ENCODE data around the gene CPN1.

The CPN1 gene

DNA sequence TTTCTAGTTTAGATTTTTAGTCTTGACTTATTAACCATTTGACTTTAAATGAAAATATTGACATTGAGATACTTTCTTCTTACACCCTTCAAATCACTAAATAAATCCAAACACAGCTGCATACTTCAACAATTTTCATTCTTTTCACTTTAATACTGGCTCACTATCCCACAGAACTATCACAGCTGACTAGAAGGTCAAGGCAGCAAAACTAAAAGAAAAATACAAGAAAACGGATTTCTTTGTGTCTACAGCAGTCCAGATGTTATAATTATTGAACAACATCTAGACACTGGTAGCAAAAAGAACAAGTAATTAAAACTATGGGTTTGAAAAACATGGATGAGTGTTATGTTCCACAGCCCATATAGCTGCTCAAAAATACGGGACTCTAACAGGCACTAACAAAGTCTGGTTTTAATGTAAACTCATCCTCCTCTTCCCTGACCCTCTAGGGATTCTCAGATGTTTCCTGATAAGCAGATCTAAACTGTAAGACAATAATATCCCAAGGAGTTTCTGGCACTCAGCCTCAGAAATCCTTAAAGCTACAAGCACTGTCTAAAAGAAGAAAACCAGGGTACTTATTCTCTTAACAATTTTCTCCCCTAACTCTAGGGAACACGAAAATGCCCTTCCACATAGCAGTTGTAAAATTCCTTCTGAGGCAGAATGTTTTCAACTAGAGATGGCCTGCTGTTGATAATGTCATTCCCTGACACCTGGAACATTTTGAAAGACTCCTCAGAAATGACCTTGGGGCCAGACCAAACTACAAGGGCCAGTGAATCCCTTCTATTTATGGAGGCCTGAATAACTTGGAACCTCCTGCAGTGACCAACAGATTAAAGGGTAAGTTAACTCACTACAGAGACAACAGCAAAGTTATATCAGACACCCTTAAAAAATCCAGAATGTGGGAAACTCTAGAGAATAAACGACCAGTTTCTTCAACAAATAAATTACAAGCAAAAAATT, 84.7 kb downstream of the CPN1 start:
- Histone ChIP-seq H3K27ac (ENCODE audit: low read length) (no peak overlapping the region), H3K9ac (ENCODE audit: low read length in 2 of 2) (peak overlapping the region in 1 of 2 donors; percentile 40), H3K4me3 (ENCODE audit: low read length in 2 of 2) (peak overlapping the region in 1 of 2 donors; percentile 40)

DNA sequence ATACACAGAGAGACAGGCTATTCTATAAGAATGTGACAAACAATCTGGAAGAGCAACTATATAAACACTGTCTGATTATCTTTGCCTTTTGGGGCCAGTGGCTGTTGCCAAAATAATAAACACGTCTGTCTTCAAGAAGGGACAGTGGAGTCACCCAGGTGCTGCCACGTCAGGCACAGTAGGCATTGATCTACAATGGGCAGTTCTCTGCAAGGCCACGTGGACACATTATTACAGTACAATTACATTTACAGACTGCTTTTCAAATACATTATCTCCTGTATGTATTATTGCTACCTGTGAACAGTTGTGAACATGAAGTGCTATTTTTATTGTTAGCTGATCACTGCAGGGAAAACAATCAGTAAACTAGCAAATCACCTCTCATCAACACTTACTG, 86.0 kb downstream of the CPN1 start:
- Histone ChIP-seq H3K36me3 (ENCODE audit: control insufficient read depth in 2 of 2, insufficient read depth in 2 of 2, low read length in 2 of 2) (no peaks in the 10 kb centered on the region), H3K4me1 (ENCODE audit: control insufficient read depth, insufficient read depth, low read length) (peaks cover 29% of the 10 kb centered on the region), H3K27me3 (ENCODE audit: control insufficient read depth in 1 of 2, insufficient read depth in 2 of 2, low read length in 2 of 2) (no peaks in the 10 kb centered on the region), H3K9ac (ENCODE audit: low read length in 2 of 2) (no peak overlapping the region), H3K9me3 (ENCODE audit: control insufficient read depth in 2 of 2, low read length in 2 of 2) (no peaks in the 10 kb centered on the region), H3K4me3 (ENCODE audit: low read length in 2 of 2) (no peak overlapping the region), H3K27ac (ENCODE audit: low read length) (no peak overlapping the region)

More for the DNA sequence above, 84.7 kb downstream of the CPN1 start:
- no peaks in the 10 kb centered on the region for H3K9me3 ChIP-seq (ENCODE audit: control insufficient read depth in 2 of 2, low read length in 2 of 2)
- no peaks in the 10 kb centered on the region for H3K36me3 ChIP-seq (ENCODE audit: control insufficient read depth in 2 of 2, insufficient read depth in 2 of 2, low read length in 2 of 2)
- H3K27me3 ChIP-seq (ENCODE audit: control insufficient read depth in 1 of 2, insufficient read depth in 2 of 2, low read length in 2 of 2) = no peaks in the 10 kb centered on the region
- H3K4me1 ChIP-seq (ENCODE audit: control insufficient read depth, insufficient read depth, low read length) = peaks cover 32% of the 10 kb centered on the region

DNA sequence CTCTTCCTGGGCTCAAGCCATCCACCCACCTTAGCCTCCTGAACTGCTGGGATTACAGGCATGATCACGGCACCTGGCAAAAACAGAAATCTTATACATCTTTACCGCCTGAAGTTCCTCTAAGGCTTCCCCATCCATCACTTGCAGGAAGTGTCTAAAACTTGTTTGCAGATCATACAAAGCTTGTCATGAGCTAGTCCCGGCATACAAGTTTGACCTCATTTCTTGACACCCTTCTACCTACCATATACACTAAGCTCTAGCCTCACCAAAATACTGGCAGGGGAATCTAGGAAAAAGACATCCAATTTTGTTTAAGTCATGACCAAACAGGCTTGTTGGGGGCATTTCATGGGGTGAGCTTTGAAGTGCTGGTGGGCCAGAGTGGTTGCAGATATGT, 86.4 kb downstream of the CPN1 start:
- Histone ChIP-seq H3K9ac (ENCODE audit: low read length in 2 of 2) (no peak overlapping the region), H3K4me3 (ENCODE audit: low read length in 2 of 2) (no peak overlapping the region), H3K27me3 (ENCODE audit: control insufficient read depth in 1 of 2, insufficient read depth in 2 of 2, low read length in 2 of 2) (no peaks in the 10 kb centered on the region), H3K4me1 (ENCODE audit: control insufficient read depth, insufficient read depth, low read length) (peaks cover 25% of the 10 kb centered on the region), H3K36me3 (ENCODE audit: control insufficient read depth in 2 of 2, insufficient read depth in 2 of 2, low read length in 2 of 2) (no peaks in the 10 kb centered on the region), H3K9me3 (ENCODE audit: control insufficient read depth in 2 of 2, low read length in 2 of 2) (no peaks in the 10 kb centered on the region), H3K27ac (ENCODE audit: low read length) (no peak overlapping the region)

DNA sequence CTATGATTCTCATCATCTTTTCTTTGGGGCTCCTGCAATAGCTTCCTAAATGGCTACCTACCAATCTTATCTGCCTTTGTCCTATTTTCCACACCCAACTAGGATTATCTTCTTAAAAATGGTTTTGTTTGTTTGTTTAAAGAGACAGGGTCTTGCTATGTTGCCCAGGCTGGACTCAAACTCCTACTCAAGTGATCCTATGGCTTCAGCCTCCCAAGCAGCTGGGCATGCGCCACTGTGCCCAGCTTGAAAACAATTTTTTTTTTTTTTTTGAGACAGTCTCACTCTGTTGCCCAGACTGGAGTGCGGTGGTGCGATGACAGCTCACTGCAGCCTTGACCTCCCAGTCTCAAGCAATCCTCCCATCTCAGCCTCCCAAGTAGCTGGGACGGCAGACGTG, 86.9 kb downstream of the CPN1 start:
- H3K27ac ChIP-seq (ENCODE audit: low read length) = no peak overlapping the region
- H3K4me1 ChIP-seq (ENCODE audit: control insufficient read depth, insufficient read depth, low read length) = peaks cover 20% of the 10 kb centered on the region
- H3K9me3 ChIP-seq (ENCODE audit: control insufficient read depth in 2 of 2, low read length in 2 of 2) = no peaks in the 10 kb centered on the region
- H3K36me3 ChIP-seq (ENCODE audit: control insufficient read depth in 2 of 2, insufficient read depth in 2 of 2, low read length in 2 of 2) = no peaks in the 10 kb centered on the region
- no peak overlapping the region for H3K9ac ChIP-seq (ENCODE audit: low read length in 2 of 2)
- H3K27me3 ChIP-seq (ENCODE audit: control insufficient read depth in 1 of 2, insufficient read depth in 2 of 2, low read length in 2 of 2) = no peaks in the 10 kb centered on the region
- H3K4me3 ChIP-seq (ENCODE audit: low read length in 2 of 2) = peak overlapping the region in 1 of 2 donors; percentile 35

DNA sequence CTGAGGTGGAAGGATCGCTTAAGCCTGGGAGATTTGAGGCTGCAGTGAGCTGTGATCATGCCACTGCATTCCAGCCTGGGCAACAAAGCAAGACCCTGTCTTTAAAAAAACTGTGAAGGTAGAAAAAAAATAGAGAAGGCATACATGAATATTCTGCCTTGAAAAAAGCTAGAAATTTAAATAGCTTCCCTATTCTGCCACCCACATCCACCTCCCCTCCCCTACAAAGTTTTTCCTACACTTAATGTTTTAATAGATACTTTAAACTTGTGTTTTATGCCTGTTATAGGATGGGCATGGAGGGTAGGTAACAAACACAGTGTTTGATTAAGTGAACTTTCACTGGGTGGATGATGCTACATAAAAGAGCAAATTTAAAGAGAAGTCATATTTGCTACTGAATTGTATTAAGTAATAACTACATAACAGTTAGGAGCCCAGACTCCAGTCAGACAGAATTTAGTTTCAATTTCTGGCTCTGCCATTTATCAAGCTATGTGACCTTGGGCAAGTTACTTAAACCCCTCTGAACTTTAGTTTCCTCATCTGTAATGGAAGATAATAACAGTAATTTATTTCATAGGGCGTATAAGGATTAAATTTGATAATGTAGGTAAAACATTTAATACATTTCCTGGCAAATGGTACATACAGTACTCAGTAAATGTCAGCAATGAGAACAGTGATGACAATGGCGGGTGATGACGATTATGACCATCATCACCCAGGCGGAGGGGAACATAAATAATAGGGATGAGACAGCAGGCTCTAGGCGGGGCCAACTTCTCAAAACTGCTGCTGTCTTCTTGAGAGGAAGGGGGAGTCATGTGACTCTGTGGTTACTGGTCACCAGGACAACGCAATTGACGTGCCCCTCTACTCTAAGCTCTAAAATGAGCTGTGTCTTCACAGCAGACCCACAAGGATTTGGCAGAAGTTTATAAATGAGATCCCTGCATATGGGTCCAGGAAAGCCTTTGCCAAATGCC, 87.7 kb downstream of the CPN1 start:
- Histone ChIP-seq H3K9me3 (ENCODE audit: control insufficient read depth in 2 of 2, low read length in 2 of 2) (no peaks in the 10 kb centered on the region), H3K4me1 (ENCODE audit: control insufficient read depth, insufficient read depth, low read length) (peaks cover 19% of the 10 kb centered on the region), H3K27me3 (ENCODE audit: control insufficient read depth in 1 of 2, insufficient read depth in 2 of 2, low read length in 2 of 2) (no peaks in the 10 kb centered on the region), H3K4me3 (ENCODE audit: low read length in 2 of 2) (peak overlapping the region in 1 of 2 donors; percentile 35), H3K36me3 (ENCODE audit: control insufficient read depth in 2 of 2, insufficient read depth in 2 of 2, low read length in 2 of 2) (no peaks in the 10 kb centered on the region), H3K9ac (ENCODE audit: low read length in 2 of 2) (no peak overlapping the region), H3K27ac (ENCODE audit: low read length) (no peak overlapping the region)

Measured in stomach smooth muscle (tissue), 2 donors.